Heart right ventricle (tissue), 16 donors: Measurements from ENCODE around the gene CLDN7. TPM values are rescaled to one million over a fixed set of nuclear protein-coding genes. Genes with fewer than 3 reads are reported as not detected.

Experiments used
- ATAC-seq, 8 donors: fragments of 200-7000 bp; cut with Tn5 transposase; one replicate each; pipeline ENCODE4 v1.9.1; 2020; ENCODE audit warnings: mild to moderate bottlenecking in 8 of 8, moderate library complexity in 8 of 8, moderate number of reproducible peaks in 1 of 8
- DNase-seq, 2 donors: peaks; one replicate each; pipeline ENCODE4 v3.0.0-alpha.2; 2020
- H3K27ac ChIP-seq, 10 donors: fragments of 200-600 bp; sonication (generic) in 2 of 10; one replicate each; pipeline versions ENCODE4 v1.5.0 to v1.8.0; 2020 to 2022; ENCODE audit warnings: mild to moderate bottlenecking in 3 of 10
- H3K27me3 ChIP-seq, 7 donors: fragments of 200-600 bp; one replicate each; pipeline ENCODE4 v1.8.0; 2021 to 2022; ENCODE audit warnings: mild to moderate bottlenecking in 2 of 7
- H3K36me3 ChIP-seq, 9 donors: fragments of 200-600 bp; sonication (generic) in 1 of 9; one replicate each; pipeline versions ENCODE4 v1.5.0 to v1.8.0; 2020 to 2022; ENCODE audit warnings: mild to moderate bottlenecking in 2 of 9
- H3K4me1 ChIP-seq, 9 donors: fragments of 200-600 bp; sonication (generic) in 1 of 9; one replicate each; pipeline versions ENCODE4 v1.5.0 to v1.8.0; 2020 to 2022; ENCODE audit warnings: mild to moderate bottlenecking in 4 of 9
- H3K4me3 ChIP-seq, 10 donors: fragments of 200-600 bp; sonication (generic) in 2 of 10; one replicate each; pipeline versions ENCODE4 v1.5.0 to v1.8.0; 2020 to 2022; ENCODE audit warnings: mild to moderate bottlenecking in 7 of 10, moderate library complexity in 2 of 10
- H3K9me3 ChIP-seq, 11 donors: fragments of 200-600 bp in 10 of 11; sonication (generic) in 2 of 11; one replicate each; pipeline versions ENCODE4 v1.5.0 to v1.8.0; 2013 to 2022; ENCODE audit warnings: mild to moderate bottlenecking in 2 of 11, control low read depth in 1 of 11, moderate library complexity in 1 of 11
- CTCF ChIP-seq, 9 donors: fragments of 200-600 bp; sonication (generic) in 2 of 9; IDR thresholded peaks; one replicate each; pipeline versions ENCODE4 v1.5.0 to v1.8.0; 2021 to 2022; ENCODE audit warnings: antibody characterized with exemption in 9 of 9, mild to moderate bottlenecking in 5 of 9, moderate library complexity in 1 of 9
- WGBS, 2 donors: extraction: QIAGEN DNeasy Blood & Tissue Kit; methylation state at CpG; one replicate each; pipeline ENCODE4 v1.1.7; 2013; ENCODE audit warnings: inconsistent platforms in 1 of 2; 5-methylcytosine and 5-hydroxymethylcytosine counted together
- intact Hi-C, 10 donors: fragments of 100-400 bp; cut with DNase I; formaldehyde crosslinking; loops; one replicate each; pipeline versions ENCODE4 v1.11.1 to v1.14.2; 2022
- polyA plus RNA-seq, 2 donors: library from polyadenylated mRNA; stranded (reverse); fragments of 200-250 nt; gene quantifications; one replicate each; pipeline ENCODE4 v1.2.3, GENCODE V29; 2013
- total RNA-seq, 10 donors: library from RNA; stranded (reverse); fragmentation: NEBNext Ultra II Directional in 3 of 10; extraction: Animal tissue kit (Norgen Biotek cat#: 25700) in 3 of 10; gene quantifications; one replicate each; pipeline versions ENCODE4 v1.2.1 to v1.2.4, GENCODE V29; 2021 to 2023
- donor health status: Arrhythmogenic right ventricular cardiomyopathy.
- donor health status: ischemic (EF 13 %, LVEDD 7.1; RV severe dilation, severe dysfunction).
- donor health status: healthy with polysubstance abuse.
- donor health status: DM: no; HTN: yes; CAD: no.
- donor health status: DM: no; HTN: no; CAD: no.
- donor health status: ischemic (EF 25% LVEDD 6.9; RV normal size, moderate dysfunction).
- donor health status: ischemic (EF 25% LVEDD 5.7; RV mildly dilated, moderate dysfunction).
- donor health status: healthy.
- donor health status: DM: yes; HTN: yes; CAD: no.
- donor health status: Ischemic cardiomyopathy.
- donor health status: ischemic (EF 35%, LVEDD 5.7; RV mildly dilated, moderate dysfunction).
- donor health status: nonischemic (EF 11% LVEDD 7.7; RV severe dilation, severe dysfunction).
- donor health status: DM: yes; HTN: yes; CAD: no.
- donor health status: PGD.
- donor health status: ischemic (EF 29% LVEDD 5.4; RV normal size, mild dysfunction).
- donor health status: nonischemic (EF 23%, LVEDD 6.1; RV moderate dilation, normal function).

The CLDN7 gene
- total and polyA plus RNA-seq, 12 donors, result 0.39 to 2.5 (median 0.90) TPM

- Histone ChIP-seq H3K9me3 (no peaks in the 10 kb centered on the region), H3K4me1 (peaks cover 13 to 53% (median 41%) of the 10 kb centered on the region in 9 donors), H3K27me3 (no peaks in the 10 kb centered on the region), H3K36me3 (peaks cover 0 to 43% (median 28%) of the 10 kb centered on the region in 9 donors), H3K27ac (peak within 1 kb of the TSS; percentile 96 to 100 (median 99)), H3K4me3 (peak within 1 kb of the TSS; percentile 65 to 100 (median 90))
- intact Hi-C loops, result loop anchor here in 4 of 10 donors (2.0 to 10.0 kb wide), 5 partner anchors 28 to 322 kb away; partner anchors contain the start of genes CD68 (in 1 of the 4), SENP3 (in 1 of the 4) and SLC2A4 (in 1 of the 4)
- TF ChIP-seq CTCF (IDR thresholded peaks at IDR 0.05), result peak in 7 of 9 donors; percentile 12 to 59 (median 35)
- ATAC-seq (peak; percentile 77 to 91 (median 84)), DNase-seq (peak; percentile 95 to 97)
- 1% methylated on average over 55 of the region's 55 CpGs for WGBS, 2 donors
Observed at GRCh38 chr17:7252176-7253043, 9.9 kb downstream of the CLDN7 start, which contains the start of gene ELP5. ELP5 (plus strand) TSS chr17:7252215; CDS start chr17:7252551, 336 bp downstream.

- DNase-seq, result peak; percentile 97 to 99
- 1% methylated on average over 32 to 41 of the region's 41 CpGs for WGBS, 2 donors
- peaks cover 13 to 57% (median 41%) of the 10 kb centered on the region in 9 donors for H3K4me1 ChIP-seq
- H3K9me3 ChIP-seq, result no peaks in the 10 kb centered on the region
- peak within 1 kb of the TSS; percentile 65 to 100 (median 90) for H3K4me3 ChIP-seq
- peak; percentile 93 to 96 (median 95) for ATAC-seq
- peaks cover 0 to 42% (median 24%) of the 10 kb centered on the region in 9 donors for H3K36me3 ChIP-seq
- no peaks in the 10 kb centered on the region for H3K27me3 ChIP-seq
- intact Hi-C loops, result loop anchor here in 4 of 10 donors (2.0 to 10.0 kb wide), 5 partner anchors 29 to 323 kb away; partner anchors contain the start of genes CD68 (in 1 of the 4), SENP3 (in 1 of the 4) and SLC2A4 (in 1 of the 4)
- peak within 1 kb of the TSS; percentile 96 to 100 (median 99) for H3K27ac ChIP-seq
- TF ChIP-seq CTCF (IDR thresholded peaks at IDR 0.05), result no peak
Observed at GRCh38 chr17:7251661-7252175, 10.6 kb downstream of the CLDN7 start, which contains the start of gene CTDNEP1. CTDNEP1 (minus strand) TSS chr17:7251734; CDS start chr17:7251296, 438 bp downstream.

GRCh38 chr17:7250695-7251627 lies 11.3 kb downstream of the CLDN7 start:
- 1 to 3% methylated on average over 45 to 55 of the region's 55 CpGs for WGBS, 2 donors
- intact Hi-C loops, result loop anchor here in 3 of 10 donors (5.0 to 10.0 kb wide), 3 partner anchors 46 to 324 kb away; partner anchors contain the start of genes CD68 (in 1 of the 3) and SENP3 (in 1 of the 3)
- H3K27me3 ChIP-seq, result no peaks in the 10 kb centered on the region
- no peak for TF ChIP-seq CTCF (IDR thresholded peaks at IDR 0.05)
- peaks cover 13 to 57% (median 41%) of the 10 kb centered on the region in 9 donors for H3K4me1 ChIP-seq
- no peaks in the 10 kb centered on the region for H3K9me3 ChIP-seq
- peak overlapping the region; percentile 65 to 100 (median 90) for H3K4me3 ChIP-seq
- DNase-seq (no peak), ATAC-seq (peak in 2 of 8 donors; percentile 0)
- peaks cover 0 to 42% (median 23%) of the 10 kb centered on the region in 9 donors for H3K36me3 ChIP-seq
- H3K27ac ChIP-seq, result peak overlapping the region; percentile 96 to 100 (median 99)
